Breast epithelium (tissue), 3 donors: Measurements from ENCODE around the gene FOXN3.

Source experiments
- CTCF ChIP-seq, 3 donors: fragments of 450-650 bp; IDR thresholded peaks; one replicate each; pipeline ENCODE4 v1.5.1; 2016 to 2017; ENCODE audit warnings: antibody characterized with exemption in 3 of 3, mild to moderate bottlenecking in 3 of 3, moderate library complexity in 3 of 3
- POLR2A ChIP-seq: fragments of 450-650 bp; IDR thresholded peaks from one replicate; pipeline ENCODE4 v1.6.1; 2016; ENCODE audit warnings: antibody characterized with exemption, mild to moderate bottlenecking, moderate library complexity
- POLR2AphosphoS5 ChIP-seq, 3 donors: sonication (generic); formaldehyde crosslinking; IDR thresholded peaks; one replicate each; pipeline ENCODE4 v1.6.1; 2017; ENCODE audit warnings: antibody characterized with exemption in 3 of 3

- TF ChIP-seq CTCF (IDR thresholded peaks at IDR 0.05) (no peak), POLR2AphosphoS5 (IDR thresholded peaks at IDR 0.05) (no peak), POLR2A (no peak)
Measured at GRCh38 chr14:89357655-89358297, 59.3 kb downstream of the FOXN3 start.
